CD4-positive, alpha-beta memory T cell (primary cell): ENCODE measurements around the gene CITED2. TPM values are rescaled to one million over a fixed set of nuclear protein-coding genes. Genes with fewer than 3 reads are reported as not detected.

Experiments used
- CTCF ChIA-PET: fragments of 350-600 bp; sonication (Branson Sonifier 250); formaldehyde crosslinking; loops from one replicate; lab custom pipeline; 2021; ENCODE audit warnings: inconsistent platforms; ENCODE audit not compliant: partially characterized antibody; lab: Charles Lee
- POLR2A ChIA-PET: fragments of 350-600 bp; sonication (Branson Sonifier 250); formaldehyde crosslinking; loops from one replicate; lab custom pipeline; 2021; ENCODE audit not compliant: partially characterized antibody; lab: Charles Lee
- DNase-seq, 5 donors: peaks; one replicate each; pipeline versions ENCODE4 v3.0.0 to v3.0.0-alpha.2; 2020 to 2022; ENCODE audit warnings: mixed read lengths in 1 of 5
- H3K27ac ChIP-seq: one replicate; pipeline ENCODE4 v1.7.0; 2013; ENCODE audit warnings: low read depth, low read length
- H3K27me3 ChIP-seq: 2 replicates; pipeline ENCODE4 v1.7.0; 2013; ENCODE audit warnings: mild to moderate bottlenecking, low read length, moderate library complexity; ENCODE audit not compliant: insufficient read depth
- H3K36me3 ChIP-seq: 2 replicates; pipeline ENCODE4 v1.7.0; 2013; ENCODE audit warnings: mild to moderate bottlenecking, low read length, moderate library complexity; ENCODE audit not compliant: insufficient read depth
- H3K4me1 ChIP-seq: 2 replicates; pipeline ENCODE4 v1.7.0; 2013; ENCODE audit warnings: mild to moderate bottlenecking, low read length, moderate library complexity; ENCODE audit not compliant: insufficient read depth
- H3K4me3 ChIP-seq, 2 donors: one replicate each; pipeline ENCODE4 v1.7.0; 2013; ENCODE audit warnings: low read length in 2 of 2, mild to moderate bottlenecking in 1 of 2
- H3K9me3 ChIP-seq, 2 donors: one replicate each; pipeline ENCODE4 v1.7.0; 2013; ENCODE audit warnings: low read length in 2 of 2, control low read depth in 1 of 2; ENCODE audit not compliant: control insufficient read depth in 1 of 2
- H3K27ac Mint-ChIP-seq, 7 donors: one replicate each; pipeline ENCODE4 v1.8.0; 2020 to 2021; ENCODE audit warnings: mixed read lengths in 7 of 7, mild to moderate bottlenecking in 6 of 7, inconsistent platforms in 3 of 7, moderate library complexity in 3 of 7
- H3K27me3 Mint-ChIP-seq, 2 donors: one replicate each; pipeline ENCODE4 v1.8.0; 2020 to 2021; ENCODE audit warnings: mixed read lengths in 2 of 2
- H3K36me3 Mint-ChIP-seq, 2 donors: one replicate each; pipeline ENCODE4 v1.8.0; 2020 to 2021; ENCODE audit warnings: mixed read lengths in 2 of 2, inconsistent platforms in 1 of 2, mild to moderate bottlenecking in 1 of 2
- H3K4me1 Mint-ChIP-seq, 4 donors: one replicate each; pipeline ENCODE4 v1.8.0; 2020 to 2021; ENCODE audit warnings: mixed read lengths in 4 of 4, mild to moderate bottlenecking in 1 of 4
- H3K4me3 Mint-ChIP-seq, 8 donors: one replicate each; pipeline ENCODE4 v1.8.0; 2020 to 2021; ENCODE audit warnings: mixed read lengths in 8 of 8, mild to moderate bottlenecking in 7 of 8, moderate library complexity in 6 of 8, inconsistent platforms in 3 of 8
- H3K9me3 Mint-ChIP-seq, 8 donors: one replicate each; pipeline ENCODE4 v1.8.0; 2020 to 2021; ENCODE audit warnings: mixed read lengths in 8 of 8, mild to moderate bottlenecking in 5 of 8, inconsistent platforms in 3 of 8, moderate library complexity in 1 of 8
- intact Hi-C: fragments of 100-400 bp; cut with micrococcal nuclease; formaldehyde crosslinking; loops from one replicate; pipeline ENCODE4 v1.15.1; 2023
- polyA plus RNA-seq, 2 donors: library from polyadenylated mRNA; unstranded; fragments of 300-500 nt; fragmentation: Illumina TruSeq; gene quantifications; one replicate each; pipeline ENCODE4 v1.2.3, GENCODE V29; 2021
- total RNA-seq, 2 experiments: library from RNA; stranded (reverse); gene quantifications; one replicate each; pipeline ENCODE4 v1.2.3, GENCODE V29; 2021

The CITED2 gene
- total and polyA plus RNA-seq, 4 experiments from 2014 or later, result 37.1 to 118 (median 82.3) TPM

GRCh38 chr6:139329224-139329623, 45.2 kb downstream of the CITED2 start:
- no peak for DNase-seq
- Mint-ChIP-seq H3K4me3 (no peak overlapping the region), H3K9me3 (no peaks in the 10 kb centered on the region), H3K27ac (peak overlapping the region in 1 of 7 donors; percentile 66), H3K36me3 (no peaks in the 10 kb centered on the region), H3K4me1 (peaks cover 7 to 29% (median 15%) of the 10 kb centered on the region in 4 donors), H3K27me3 (no peaks in the 10 kb centered on the region)
- no peak overlapping the region for H3K27ac ChIP-seq
- H3K9me3 ChIP-seq, result no peaks in the 10 kb centered on the region
- ChIA-PET CTCF (interaction anchor here (1.0 kb wide), 1 partner anchor 37 kb away, joined by 3 read pairs; the partner anchor contains the start of gene TXLNB), POLR2A (interaction anchor here (0.6 to 1.6 kb wide), 5 partner anchors 10 to 382 kb away, joined by 3 to 4 read pairs (median 3); partner anchors contain the start of gene TXLNB)
- no peaks in the 10 kb centered on the region for H3K36me3 ChIP-seq
- no peaks in the 10 kb centered on the region for H3K27me3 ChIP-seq
- intact Hi-C loops, result no loop called here
- H3K4me3 ChIP-seq, result no peak overlapping the region
- H3K4me1 ChIP-seq, result peaks cover 18% of the 10 kb centered on the region

GRCh38 chr6:139327038-139327437, 47.4 kb downstream of the CITED2 start:
- Histone ChIP-seq H3K36me3 (no peaks in the 10 kb centered on the region), H3K4me3 (no peak overlapping the region), H3K27me3 (no peaks in the 10 kb centered on the region), H3K4me1 (peaks cover 35% of the 10 kb centered on the region), H3K9me3 (no peaks in the 10 kb centered on the region), H3K27ac (no peak overlapping the region)
- Mint-ChIP-seq H3K36me3 (peaks cover 0 to 5% of the 10 kb centered on the region in 2 donors), H3K27ac (peak overlapping the region in 3 of 7 donors; percentile 42 to 66 (median 62)), H3K4me3 (peak overlapping the region in 1 of 8 donors; percentile 45), H3K27me3 (no peaks in the 10 kb centered on the region), H3K9me3 (peaks cover 0 to 3% (median 0%) of the 10 kb centered on the region in 8 donors), H3K4me1 (peaks cover 22 to 43% (median 33%) of the 10 kb centered on the region in 4 donors)
- ChIA-PET CTCF (interaction anchor here (1.4 to 2.9 kb wide), 2 partner anchors 37 to 107 kb away, joined by 4 to 9 read pairs; no protein-coding TSS in a partner anchor), POLR2A (interaction anchor here (0.7 to 4.6 kb wide), 5 partner anchors 8 to 190 kb away, joined by 3 to 59 read pairs (median 4); partner anchors contain the start of genes CITED2 and TXLNB)
- intact Hi-C loops, result no loop called here
- DNase-seq, result no peak

DNA sequence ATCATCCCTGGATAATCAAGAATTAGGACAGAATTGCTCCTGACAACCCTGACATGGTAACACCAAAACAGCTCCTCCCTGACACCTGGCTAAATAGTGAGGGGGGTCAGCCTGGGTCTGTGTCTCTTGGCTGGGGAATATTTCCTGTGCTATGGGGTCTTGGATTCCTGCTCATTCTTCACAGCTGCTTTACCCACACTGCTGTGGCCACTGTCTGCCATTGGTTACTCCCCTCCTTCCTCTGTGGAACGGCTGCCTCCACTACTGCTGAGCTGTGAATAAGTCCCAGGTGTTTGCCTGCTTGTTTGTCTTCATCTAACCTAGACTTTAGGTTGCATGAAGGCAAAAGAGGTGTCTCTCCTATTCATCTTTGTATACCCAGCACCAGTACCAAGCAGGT, 48.8 kb downstream of the CITED2 start:
- peaks cover 35% of the 10 kb centered on the region for H3K4me1 ChIP-seq
- intact Hi-C loops, result no loop called here
- H3K4me3 ChIP-seq, result no peak overlapping the region
- Mint-ChIP-seq H3K27ac (peak overlapping the region; percentile 74 to 94 (median 85)), H3K4me1 (peaks cover 21 to 43% (median 35%) of the 10 kb centered on the region in 4 donors), H3K9me3 (peaks cover 0 to 3% (median 0%) of the 10 kb centered on the region in 8 donors), H3K27me3 (no peaks in the 10 kb centered on the region), H3K36me3 (peaks cover 0 to 5% of the 10 kb centered on the region in 2 donors), H3K4me3 (peak overlapping the region in 6 of 8 donors; percentile 8 to 53 (median 46))
- H3K27ac ChIP-seq, result no peak overlapping the region
- CTCF ChIA-PET, result interaction anchor here (1.4 to 3.2 kb wide), 4 partner anchors 34 to 106 kb away, joined by 4 to 24 read pairs (median 8); partner anchors contain the start of gene TXLNB
- H3K9me3 ChIP-seq, result no peaks in the 10 kb centered on the region
- H3K27me3 ChIP-seq, result no peaks in the 10 kb centered on the region
- no peaks in the 10 kb centered on the region for H3K36me3 ChIP-seq
- DNase-seq, result no peak
- POLR2A ChIA-PET, result interaction anchor here (1.0 to 7.9 kb wide), 4 partner anchors 23 to 48 kb away, joined by 4 to 172 read pairs (median 36); partner anchors contain the start of genes CITED2 and TXLNB

DNA sequence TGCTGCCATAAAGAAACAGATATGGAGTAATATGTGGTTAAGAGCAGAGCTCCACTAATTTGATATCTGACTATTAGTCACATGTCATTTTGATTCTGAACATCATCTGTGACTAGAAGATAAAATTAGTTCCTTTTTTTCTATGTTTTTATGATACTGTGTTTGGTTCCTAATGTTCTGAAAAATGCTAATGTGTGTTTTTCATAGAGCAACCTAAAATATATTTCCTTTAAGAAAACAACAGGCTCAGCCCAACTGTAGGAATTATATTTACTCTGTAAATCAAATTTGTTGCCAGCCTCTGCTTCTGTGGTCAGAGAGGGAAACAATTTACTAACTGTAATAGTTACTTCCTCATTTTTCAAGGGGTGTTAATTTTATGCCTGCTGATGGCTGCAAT, 49.3 kb downstream of the CITED2 start:
- POLR2A ChIA-PET, result interaction anchor here (1.0 to 7.9 kb wide), 6 partner anchors 23 to 68 kb away, joined by 3 to 172 read pairs (median 10); partner anchors contain the start of genes CITED2 and TXLNB
- no peaks in the 10 kb centered on the region for H3K36me3 ChIP-seq
- peak overlapping the region; percentile 17 to 94 (median 48) for H3K27ac Mint-ChIP-seq
- H3K4me3 Mint-ChIP-seq, result no peak overlapping the region
- H3K9me3 ChIP-seq, result no peaks in the 10 kb centered on the region
- H3K27me3 ChIP-seq, result no peaks in the 10 kb centered on the region
- H3K27me3 Mint-ChIP-seq, result no peaks in the 10 kb centered on the region
- peaks cover 0 to 5% of the 10 kb centered on the region in 2 donors for H3K36me3 Mint-ChIP-seq
- peaks cover 21 to 43% (median 34%) of the 10 kb centered on the region in 4 donors for H3K4me1 Mint-ChIP-seq
- no peak overlapping the region for H3K4me3 ChIP-seq
- peaks cover 0 to 3% (median 0%) of the 10 kb centered on the region in 8 donors for H3K9me3 Mint-ChIP-seq
- peaks cover 35% of the 10 kb centered on the region for H3K4me1 ChIP-seq
- CTCF ChIA-PET, result interaction anchor here (1.6 to 3.2 kb wide), 6 partner anchors 33 to 212 kb away, joined by 3 to 24 read pairs (median 6); partner anchors contain the start of gene TXLNB
- H3K27ac ChIP-seq, result no peak overlapping the region
- intact Hi-C loops, result no loop called here
- no peak for DNase-seq

- Histone ChIP-seq H3K4me1 (peaks cover 35% of the 10 kb centered on the region), H3K27me3 (no peaks in the 10 kb centered on the region), H3K9me3 (no peaks in the 10 kb centered on the region), H3K4me3 (peak overlapping the region in 1 of 2 donors; percentile 33), H3K27ac (peak overlapping the region; percentile 87), H3K36me3 (no peaks in the 10 kb centered on the region)
- no peak for DNase-seq
- ChIA-PET POLR2A (interaction anchor here (0.8 to 7.9 kb wide), 29 partner anchors 8 to 551 kb away, joined by 3 to 172 read pairs (median 5); partner anchors contain the start of genes CCDC28A, CITED2, HECA and TXLNB), CTCF (interaction anchor here (0.6 to 3.2 kb wide), 11 partner anchors 32 to 211 kb away, joined by 3 to 24 read pairs (median 5); partner anchors contain the start of gene TXLNB)
- Mint-ChIP-seq H3K27me3 (no peaks in the 10 kb centered on the region), H3K9me3 (peaks cover 0 to 3% (median 0%) of the 10 kb centered on the region in 8 donors), H3K4me3 (peak overlapping the region in 7 of 8 donors; percentile 78 to 92 (median 87)), H3K27ac (peak overlapping the region; percentile 98 to 100 (median 98)), H3K4me1 (peaks cover 21 to 43% (median 34%) of the 10 kb centered on the region in 4 donors), H3K36me3 (peaks cover 0 to 5% of the 10 kb centered on the region in 2 donors)
- intact Hi-C loops, result loop anchor here (5.0 kb wide), 2 partner anchors 38 to 72 kb away; no protein-coding TSS in a partner anchor
Observed at GRCh38 chr6:139324301-139324555, 50.2 kb downstream of the CITED2 start.

- peaks cover 0 to 3% (median 0%) of the 10 kb centered on the region in 8 donors for H3K9me3 Mint-ChIP-seq
- Histone ChIP-seq H3K36me3 (no peaks in the 10 kb centered on the region), H3K4me1 (peaks cover 35% of the 10 kb centered on the region), H3K4me3 (peak overlapping the region; percentile 33 to 61), H3K9me3 (no peaks in the 10 kb centered on the region), H3K27me3 (no peaks in the 10 kb centered on the region), H3K27ac (peak overlapping the region; percentile 87)
- peak overlapping the region; percentile 78 to 92 (median 88) for H3K4me3 Mint-ChIP-seq
- H3K27me3 Mint-ChIP-seq, result no peaks in the 10 kb centered on the region
- intact Hi-C loops, result loop anchor here (1.0 to 5.0 kb wide), 7 partner anchors 32 to 550 kb away; partner anchors contain the start of genes CCDC28A and TXLNB
- POLR2A ChIA-PET, result interaction anchor here (0.5 to 7.9 kb wide), 32 partner anchors 8 to 550 kb away, joined by 3 to 172 read pairs (median 5); partner anchors contain the start of genes CCDC28A, CITED2, HECA and TXLNB
- peaks cover 0 to 5% of the 10 kb centered on the region in 2 donors for H3K36me3 Mint-ChIP-seq
- peaks cover 21 to 43% (median 34%) of the 10 kb centered on the region in 4 donors for H3K4me1 Mint-ChIP-seq
- peak overlapping the region; percentile 98 to 100 (median 98) for H3K27ac Mint-ChIP-seq
- CTCF ChIA-PET, result interaction anchor here (0.9 to 3.2 kb wide), 11 partner anchors 16 to 211 kb away, joined by 3 to 24 read pairs (median 5); partner anchors contain the start of gene TXLNB
- DNase-seq, result peak; percentile 86 to 91 (median 89)
Observed at GRCh38 chr6:139323511-139324300, 50.7 kb downstream of the CITED2 start.
